GM19463 (cell line): ENCODE data around the gene SKIC8.

Source experiments
- ATAC-seq: cut with Tn5 transposase; IDR thresholded peaks from one replicate; pipeline ENCODE4 v1.9.1; 2021; ENCODE audit warnings: mild to moderate bottlenecking, moderate library complexity; ENCODE audit not compliant: unreplicated experiment

SKIC8 gene

DNA sequence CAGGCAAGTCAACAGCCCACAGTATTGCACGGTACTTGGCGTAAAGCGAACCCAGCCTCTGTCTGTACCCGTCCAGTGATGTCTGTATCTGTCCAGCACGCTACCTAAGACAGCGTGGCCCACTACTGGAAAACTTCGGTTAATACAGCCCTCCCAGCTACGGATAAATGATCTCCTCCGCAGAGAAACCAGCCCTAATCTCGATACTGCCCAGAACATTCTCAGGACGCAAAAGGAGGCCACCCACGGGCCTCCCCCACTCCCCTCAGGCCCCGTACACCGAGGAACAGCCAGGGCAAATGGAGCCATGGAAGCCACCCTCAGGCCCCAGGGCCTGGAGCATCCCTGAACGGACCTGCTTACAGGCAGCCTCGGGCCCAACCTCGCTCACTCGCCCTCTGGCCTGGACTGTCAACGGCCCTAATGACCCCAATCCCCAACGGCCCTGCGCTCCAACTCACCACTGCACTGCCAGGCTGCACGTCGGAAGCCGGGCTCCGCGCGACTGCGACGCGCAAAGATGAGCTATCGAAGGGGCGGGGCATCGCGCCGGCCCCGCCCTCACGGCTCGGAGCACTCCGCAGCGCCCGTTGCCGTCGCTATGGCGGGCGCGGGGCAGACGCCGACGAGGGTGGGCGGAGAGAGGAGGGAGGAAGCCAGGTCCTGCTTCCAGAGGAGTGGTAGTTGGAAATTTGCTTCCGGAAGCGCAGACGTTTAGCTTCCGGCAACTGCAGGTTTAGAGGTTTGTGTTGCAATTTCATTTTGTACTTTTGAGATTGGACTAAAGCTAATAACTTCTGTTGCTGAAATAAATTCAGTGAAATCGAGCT, at the start of gene SKIC8:
Gene SKIC8 (minus strand): TSS at position 509 of the 830 bp plus-strand sequence. CDS start 3,923 bp downstream, outside the sequence.
- ATAC-seq = peak; percentile 82

DNA sequence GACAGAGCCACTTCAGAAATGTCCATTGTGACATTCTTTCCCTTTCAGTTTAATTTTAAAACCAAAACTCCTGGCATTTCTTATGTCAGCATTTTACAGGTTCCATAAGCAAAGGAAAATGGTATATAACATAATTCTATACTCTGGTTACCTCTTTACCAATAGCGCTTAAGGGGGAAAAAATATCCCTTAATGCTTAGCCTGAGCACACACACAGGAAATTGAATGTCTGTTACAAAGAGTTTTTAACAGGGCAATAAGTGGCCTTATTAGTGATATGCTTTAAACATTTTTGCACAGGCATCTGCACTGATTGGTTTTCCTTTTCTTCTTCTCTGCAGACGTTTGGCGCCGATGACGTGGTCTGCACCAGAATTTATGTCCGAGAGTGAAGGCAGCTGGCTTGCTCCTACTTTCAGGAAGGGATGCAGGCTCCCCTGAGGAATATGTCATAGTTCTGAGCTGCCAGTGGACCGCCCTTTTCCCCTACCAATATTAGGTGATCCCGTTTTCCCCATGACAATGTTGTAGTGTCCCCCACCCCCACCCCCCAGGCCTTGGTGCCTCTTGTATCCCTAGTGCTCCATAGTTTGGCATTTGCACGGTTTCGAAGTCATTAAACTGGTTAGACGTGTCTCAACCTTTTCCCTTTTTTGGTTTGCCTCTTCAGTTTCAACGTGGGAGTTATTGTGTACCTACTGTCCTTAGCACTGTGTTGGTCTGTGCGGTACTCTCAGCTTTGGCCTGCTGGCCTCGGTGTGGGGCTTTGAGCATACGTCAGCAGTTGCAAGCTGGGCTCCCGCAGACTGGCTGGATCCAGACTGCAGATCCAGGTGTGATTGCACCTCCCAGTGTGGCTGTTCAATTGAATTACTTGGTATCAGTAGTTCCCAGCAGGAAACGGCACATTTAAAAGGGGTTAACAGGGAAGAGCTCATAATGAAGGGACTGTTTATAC, 48.5 kb upstream of the SKIC8 start:
- ATAC-seq = no peak

DNA sequence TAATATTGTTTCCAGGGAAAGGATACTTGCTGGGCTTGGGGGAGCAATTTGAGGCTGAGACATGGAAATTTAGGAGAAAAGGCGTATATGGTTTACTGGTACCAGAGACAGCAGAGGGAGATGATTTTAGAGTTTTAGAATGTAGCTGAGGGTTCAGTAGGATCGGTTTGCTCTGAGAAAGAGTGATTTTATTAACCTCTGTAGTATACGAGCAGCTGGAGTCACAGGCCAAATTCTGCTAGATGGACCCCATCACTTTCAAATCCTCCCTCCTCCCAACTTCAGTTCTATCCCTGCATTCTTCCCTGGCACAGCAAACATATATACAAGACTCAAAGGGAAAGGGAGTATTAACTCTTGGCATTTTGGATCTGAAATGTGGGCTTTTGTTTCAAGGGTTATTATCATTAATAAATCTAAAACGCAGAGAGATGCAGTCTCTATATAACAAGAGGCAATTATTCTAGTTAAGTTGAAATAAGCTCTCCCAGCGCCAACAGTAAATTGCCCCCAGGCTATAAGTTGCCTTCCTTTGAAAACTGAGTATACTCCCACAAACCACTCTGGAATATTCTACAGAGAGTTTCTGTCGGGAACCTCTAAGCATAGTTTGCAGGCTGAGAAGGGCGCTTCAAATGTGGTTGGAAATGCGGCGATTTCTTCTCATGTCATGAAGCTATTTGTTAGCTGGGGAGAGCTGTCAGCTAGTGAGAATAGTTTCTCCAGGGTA, 46.2 kb upstream of the SKIC8 start:
- ATAC-seq = no peak

DNA sequence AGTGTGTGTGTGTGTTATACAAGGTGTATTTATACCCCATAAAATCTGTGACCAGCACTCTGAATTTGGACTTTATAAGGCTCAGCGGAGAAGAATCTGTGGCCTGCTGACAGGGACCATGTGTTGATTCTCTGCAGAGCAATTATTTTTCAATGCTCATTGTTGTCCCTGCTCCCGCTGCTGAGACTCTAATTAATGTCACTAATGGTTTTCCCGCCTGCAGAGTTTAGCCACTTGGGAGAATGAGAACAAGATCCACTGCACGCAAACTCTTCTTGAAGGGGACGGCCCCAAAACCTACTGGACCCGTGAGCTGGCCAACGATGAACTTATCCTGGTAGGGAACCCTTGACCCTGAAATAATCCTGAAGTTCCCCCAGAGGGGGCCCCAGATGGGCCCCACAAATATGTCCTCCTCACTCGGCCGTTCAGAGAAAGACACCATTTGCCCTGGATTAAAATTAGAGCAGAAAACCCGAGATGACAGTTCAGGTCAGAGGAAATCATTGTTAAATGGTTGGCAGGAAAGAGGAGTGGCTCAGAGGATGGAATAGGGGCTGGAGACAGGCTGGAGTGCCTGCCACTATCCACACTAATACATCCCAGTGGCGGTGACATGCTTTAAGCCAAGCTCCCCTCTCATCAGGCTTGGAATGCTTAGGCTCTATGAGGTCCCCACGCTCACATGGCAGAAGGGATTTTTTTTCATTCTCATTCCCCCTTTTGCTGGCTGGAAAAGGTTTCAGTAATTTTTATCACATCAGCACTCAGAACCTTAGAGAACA, 44.1 kb upstream of the SKIC8 start:
- no peak for ATAC-seq

DNA sequence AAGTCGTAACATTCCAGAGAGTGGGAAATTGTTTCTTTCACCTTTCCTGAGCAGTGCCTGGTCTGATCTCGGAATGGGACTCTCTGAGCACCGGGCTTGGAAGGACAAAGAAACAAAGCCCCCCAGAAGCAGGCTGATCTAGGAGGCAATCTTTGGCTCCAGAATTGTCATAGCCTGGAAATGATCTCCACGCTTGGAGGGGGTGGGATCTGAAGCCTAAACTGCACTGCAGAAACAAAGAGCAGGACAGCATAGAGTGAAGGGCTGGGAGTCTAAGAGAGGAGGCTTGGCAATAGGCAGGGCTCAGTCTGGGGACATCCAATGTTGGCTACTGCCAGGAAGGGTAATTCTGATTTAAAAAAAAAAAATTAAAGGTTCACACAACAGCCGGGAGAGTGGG, 42.6 kb upstream of the SKIC8 start:
- ATAC-seq = no peak

DNA sequence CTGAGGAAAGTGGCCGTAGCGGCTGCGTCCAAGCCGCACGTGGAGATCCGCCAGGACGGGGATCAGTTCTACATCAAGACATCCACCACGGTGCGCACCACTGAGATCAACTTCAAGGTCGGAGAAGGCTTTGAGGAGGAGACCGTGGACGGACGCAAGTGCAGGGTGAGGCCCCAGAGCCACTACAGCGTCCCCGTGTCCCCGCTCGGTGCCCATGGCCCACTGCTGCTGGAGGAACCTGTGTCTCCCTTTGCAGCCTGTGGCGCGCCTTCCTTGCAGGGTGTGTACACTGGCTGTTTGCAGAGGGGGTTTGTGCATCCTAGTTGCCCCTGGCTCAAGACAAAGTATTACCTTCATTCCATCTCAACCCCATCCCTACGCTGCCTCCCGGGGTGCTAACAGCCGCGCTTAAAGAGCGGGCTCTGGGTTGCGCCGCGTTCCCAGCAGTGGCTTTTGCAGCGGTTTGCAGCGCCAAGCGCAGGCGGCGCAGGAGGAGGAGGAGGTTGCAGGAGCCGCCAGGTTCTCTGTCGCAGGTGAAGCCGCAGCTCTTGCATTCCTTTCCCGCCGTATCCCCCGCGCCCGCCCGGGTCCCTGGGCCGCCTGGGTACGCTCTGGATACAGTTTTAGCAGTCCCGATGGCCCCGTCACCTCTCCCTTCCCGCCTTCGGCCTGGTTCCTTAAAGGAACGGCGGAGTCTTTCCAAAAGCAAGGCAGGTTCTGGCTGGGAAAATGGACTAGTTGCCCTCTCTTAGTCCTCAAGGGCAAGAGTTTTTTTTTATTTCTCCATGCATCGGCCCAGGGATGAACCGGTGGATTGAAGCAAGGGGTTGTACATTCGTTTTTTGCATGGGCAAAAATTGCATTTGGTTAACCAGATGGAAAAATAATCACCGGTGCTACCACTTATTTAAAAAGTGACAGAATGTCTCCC, 41.9 kb upstream of the SKIC8 start:
- no peak for ATAC-seq

DNA sequence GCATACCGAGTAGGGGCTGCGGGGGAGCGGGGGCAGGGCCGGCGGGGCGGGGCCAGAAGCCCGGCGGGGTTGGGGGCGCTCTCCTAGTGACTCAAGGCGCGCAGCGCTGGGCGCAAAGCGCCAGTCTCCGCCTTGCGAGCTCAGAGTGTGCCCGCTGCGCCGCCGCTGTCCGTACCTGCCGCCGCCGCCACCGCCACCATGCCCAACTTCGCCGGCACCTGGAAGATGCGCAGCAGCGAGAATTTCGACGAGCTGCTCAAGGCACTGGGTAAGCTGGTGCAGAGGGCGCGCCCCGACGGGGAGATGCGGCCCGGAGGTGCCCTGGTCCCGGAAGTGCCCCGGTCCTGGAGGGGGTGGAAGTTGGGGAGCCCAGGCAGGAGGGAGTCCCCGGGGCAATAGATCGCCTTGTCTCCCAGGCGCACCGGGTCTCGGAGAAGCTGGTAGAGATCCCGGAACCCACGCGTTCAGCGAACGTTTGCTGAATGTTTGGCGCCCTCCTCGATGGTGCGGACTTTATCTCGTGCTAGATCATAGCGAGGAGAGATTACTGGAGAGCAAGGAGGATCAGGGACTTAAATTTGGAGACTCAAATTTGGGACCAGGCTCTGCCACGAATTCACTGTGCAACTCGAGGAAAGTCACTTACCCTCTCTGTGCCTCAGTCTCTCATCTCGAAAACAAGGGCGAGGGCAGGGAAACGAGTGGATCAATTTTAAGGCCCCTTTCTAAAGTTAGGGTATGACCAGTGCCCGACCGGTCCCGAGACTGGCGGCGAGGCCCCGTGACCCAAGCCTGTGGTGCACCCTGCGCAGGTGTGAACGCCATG, 41.0 kb upstream of the SKIC8 start, which contains the start of gene CRABP1:
Gene CRABP1 (plus strand): TSS at position 123 of the 826 bp plus-strand sequence. CDS start 76 bp downstream, at position 199.
- no peak for ATAC-seq

DNA sequence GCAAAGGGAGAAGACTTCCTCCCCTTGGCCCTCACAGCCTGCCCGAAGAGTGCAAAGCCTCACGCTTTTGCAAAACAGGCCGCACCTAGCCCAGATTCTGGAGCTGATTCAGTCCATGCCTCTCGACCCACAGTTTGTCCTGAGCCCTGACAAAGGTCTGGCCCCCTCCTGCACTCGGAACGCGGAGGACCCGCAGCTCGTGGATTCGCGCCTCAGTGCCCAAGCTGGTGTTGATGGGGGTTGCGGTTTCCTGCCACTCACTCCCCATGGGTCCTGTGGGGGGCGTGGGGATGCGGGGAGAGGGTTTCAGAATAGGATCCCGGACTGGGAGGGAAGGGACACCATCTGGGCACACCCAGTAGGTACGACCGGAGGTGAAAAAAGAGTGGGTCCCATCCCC, 40.1 kb upstream of the SKIC8 start:
- ATAC-seq = no peak

DNA sequence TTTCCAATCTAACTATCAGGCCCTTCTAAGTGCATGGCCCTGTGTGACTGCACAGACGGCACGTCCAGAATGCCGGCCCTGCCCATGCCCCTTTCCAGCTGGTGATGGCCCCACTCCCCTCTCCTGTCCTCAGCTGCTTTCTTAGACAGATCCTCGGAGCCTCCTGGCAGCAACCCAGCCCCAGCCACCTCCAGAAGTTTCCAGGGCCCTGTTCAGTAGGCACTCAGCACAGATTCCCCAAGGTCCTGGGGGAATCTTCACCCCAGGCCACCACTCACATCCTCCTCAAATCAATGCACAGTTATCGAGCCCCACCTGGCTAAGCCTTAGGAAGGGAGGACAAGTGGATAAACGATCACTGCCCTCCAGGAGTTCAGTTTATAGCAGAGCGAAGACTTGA, 39.4 kb upstream of the SKIC8 start:
- ATAC-seq = no peak

DNA sequence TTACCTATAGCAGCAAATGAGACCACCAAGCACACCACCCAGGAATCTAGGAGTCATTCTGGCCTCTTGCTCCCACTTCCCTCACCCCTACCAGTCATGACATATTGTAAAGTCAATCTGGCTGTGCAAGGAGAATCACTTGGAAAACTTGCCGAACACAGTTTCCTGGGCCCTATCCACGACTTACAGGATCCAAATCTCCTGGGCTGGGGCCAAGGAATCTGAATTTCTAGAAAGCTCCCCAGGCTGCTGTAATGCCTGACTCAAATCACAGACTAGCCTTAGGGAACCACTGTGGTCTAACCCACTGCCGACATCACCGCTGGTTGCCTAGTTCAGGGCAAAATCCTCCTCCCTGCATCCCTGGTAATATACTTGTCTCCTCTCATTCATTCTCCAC, 36.6 kb upstream of the SKIC8 start:
- ATAC-seq = no peak

DNA sequence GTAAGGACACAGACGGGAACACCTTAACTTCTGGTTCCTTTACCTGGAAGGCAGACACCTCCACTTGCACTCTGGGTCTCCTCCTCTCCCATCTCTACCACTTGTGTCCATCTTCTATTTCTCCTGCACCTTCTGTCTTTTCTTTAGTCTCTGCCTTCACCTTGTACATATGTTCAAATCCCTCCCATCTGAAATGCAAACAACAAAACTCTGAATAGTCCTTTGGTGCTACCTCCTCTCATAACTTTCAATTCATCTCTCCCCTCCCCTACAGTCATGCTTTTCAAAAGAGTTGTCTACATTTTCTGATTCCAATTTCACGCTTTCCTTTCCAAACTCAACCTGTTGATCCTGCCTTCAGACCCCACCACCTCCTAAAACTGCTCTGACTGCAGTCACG, 35.4 kb upstream of the SKIC8 start:
- no peak for ATAC-seq

DNA sequence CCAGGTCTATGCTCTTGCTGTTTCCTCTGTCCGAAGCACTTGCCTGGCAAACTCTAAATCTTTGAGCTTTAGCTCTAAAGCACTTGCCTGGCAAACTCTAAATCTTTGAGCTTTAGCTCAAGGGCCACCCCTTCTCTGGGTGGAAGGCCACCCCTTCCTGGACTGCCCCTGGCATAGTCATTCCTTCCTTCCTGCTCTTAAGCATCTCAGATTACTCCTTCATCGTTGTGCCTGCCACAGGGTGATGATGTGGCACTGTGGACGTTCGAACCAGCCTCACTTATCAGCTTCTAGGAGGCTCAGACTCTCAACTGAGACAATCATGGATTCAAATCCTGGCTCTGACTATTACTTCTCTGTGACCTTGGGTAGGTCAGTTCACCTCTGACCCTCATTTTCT, 30.2 kb upstream of the SKIC8 start:
- no peak for ATAC-seq

DNA sequence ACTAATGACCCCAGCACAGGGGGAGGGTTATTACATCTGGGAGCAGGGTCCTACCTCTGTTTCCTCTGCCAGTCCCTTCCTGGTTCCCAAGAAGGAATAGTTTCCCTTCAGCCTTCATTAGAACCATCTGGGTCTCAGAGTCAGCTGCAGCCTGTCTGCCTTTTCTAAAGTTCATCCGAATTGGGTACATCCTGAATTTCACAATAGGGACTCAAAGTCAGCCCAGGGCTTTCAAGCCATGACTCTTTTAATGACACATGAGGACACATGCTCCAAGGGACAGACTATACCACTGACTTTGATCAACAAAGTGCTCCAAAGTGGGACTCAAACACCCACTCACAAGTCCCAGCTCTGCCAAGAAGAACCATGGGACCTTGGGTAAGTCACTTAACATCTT, 28.1 kb upstream of the SKIC8 start:
- no peak for ATAC-seq

DNA sequence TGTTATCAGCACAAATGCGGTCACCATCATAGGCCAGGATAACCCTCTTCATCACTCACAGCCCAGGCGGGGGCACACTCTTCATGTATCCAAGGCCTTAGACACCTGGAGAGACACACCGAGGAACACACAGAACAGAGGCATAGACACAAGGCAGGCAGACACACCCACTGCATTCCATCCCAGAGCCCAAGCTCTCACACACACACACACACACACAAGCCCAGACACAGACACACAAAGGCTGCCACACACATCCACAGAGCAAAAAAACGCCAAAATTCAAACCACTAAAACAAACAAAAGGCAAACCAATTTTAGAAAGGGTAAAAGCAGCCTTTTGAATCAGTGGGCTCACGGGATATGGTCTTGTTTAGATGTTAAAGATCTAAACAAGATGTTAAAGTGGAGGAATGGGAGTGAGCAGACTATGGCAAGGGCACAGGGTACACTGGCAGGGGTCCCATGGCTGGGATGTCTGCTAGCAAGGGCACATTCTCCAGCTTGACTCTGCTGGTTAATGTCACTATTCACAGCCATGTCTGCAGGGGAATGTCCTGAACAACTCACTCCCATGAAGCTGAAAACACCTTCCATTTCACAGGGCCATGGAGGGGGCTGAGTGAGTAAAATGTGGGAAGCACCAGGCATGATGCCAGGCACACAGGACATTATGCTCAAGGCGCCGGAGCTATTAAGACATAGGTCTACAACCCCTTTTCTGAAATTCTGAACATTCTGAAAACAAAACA, 25.9 kb upstream of the SKIC8 start:
- no peak for ATAC-seq

DNA sequence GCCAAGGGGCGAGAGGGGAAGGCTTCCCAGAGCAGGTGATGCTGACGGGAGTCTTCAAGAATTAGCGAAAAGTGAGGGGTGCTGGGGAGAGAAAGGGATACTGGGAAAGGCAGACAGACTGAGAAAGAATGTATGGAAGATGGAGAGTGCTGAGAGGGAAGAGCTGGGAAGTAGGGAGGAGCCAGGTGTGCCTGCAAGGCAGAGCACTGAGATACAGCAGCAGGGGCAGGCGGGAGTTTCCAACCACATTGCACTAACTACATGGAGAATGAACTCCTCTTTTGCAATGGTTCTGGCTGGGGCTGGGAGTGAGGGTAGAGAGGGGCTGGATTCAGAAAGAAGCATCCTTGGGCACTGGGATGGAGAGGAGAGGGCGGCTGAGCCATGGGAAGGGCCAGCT, 24.7 kb upstream of the SKIC8 start:
- no peak for ATAC-seq

DNA sequence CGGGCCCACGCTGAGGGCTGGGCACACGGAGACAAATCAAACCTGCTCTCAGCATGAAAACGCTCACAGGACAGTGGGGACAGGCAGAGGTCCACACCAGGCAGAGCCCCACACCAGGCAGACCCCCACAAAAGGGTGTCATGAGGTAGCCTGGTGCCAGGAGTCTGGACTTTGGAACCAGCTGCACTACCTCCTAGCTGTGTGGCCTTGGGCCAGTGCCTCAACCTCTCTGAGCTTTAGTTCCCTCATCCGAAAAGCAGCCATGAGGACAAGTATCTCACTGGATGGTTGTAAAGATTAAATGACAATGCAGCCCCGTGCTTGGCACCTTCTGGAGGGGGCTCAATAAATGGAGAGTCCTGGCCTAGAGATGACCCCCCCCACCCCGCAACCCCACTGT, 24.3 kb upstream of the SKIC8 start:
- no peak for ATAC-seq

DNA sequence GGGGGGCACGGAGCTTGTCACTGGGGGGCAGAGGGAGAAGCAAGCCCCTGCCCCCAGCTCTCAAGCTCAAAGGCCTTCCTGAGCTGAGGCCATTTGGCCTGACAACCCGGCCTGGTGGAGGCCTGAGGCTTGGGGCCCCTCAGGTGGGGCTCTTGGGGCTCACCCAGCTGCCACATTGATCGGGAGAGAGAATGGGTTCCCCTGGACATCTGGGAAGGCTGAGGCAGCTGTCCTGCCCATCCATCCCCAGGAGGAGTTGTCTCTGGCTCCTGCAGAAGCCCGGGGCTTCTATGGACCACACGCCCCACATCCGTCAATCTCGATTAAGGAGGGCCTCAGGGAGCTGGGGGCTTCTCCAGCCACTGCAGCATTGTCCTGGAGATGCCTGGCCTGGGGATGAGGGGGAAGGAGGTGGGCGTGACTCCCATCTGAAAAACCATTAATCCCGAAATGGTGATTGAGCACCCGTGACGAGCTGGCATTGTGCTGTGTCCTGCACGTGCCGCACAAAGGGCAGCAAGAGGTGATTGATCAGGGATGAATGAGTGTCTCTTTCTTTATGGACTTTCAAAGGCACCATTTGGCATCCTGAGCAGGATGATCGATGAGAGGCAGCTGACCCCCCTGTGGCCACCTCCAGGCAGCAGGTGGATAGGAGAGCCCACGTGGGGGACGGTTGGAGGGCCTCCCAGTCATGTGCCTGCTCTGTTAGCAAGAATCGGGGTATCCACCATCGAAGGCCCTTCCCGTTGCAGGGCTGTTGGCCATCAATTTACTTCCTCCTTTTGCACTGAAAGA, 23.5 kb upstream of the SKIC8 start:
- no peak for ATAC-seq
